Measurements from ENCODE around the gene TRIM2. TPM values are rescaled to one million over a fixed set of nuclear protein-coding genes. Genes with fewer than 3 reads are reported as not detected.
A peak's percentile ranks its signal among the peaks of the same experiment; 100 is the strongest.

TRIM2 gene
- total RNA-seq, 2 donors from 2014 or later = 31.3 to 42.0 TPM

GRCh38 chr4:153206534-153206933 lies 2.3 kb downstream of the TRIM2 start:
- intact Hi-C loops (cut with DNase I) = no loop called here
- no peak overlapping the region for H3K27ac ChIP-seq
- 75 to 84% methylated on average over 5 of the region's 5 CpGs for WGBS, 2 donors

GRCh38 chr4:153207027-153207426 lies 2.8 kb downstream of the TRIM2 start:
- no peaks in the 10 kb centered on the region for H3K36me3 ChIP-seq (replicated peaks in 1 of 2; ENCODE audit: insufficient read depth in 1 of 2, low read depth in 2 of 2)
- peaks cover 40% of the 10 kb centered on the region for H3K4me1 ChIP-seq
- 43 to 53% methylated on average over 8 of the region's 8 CpGs for WGBS, 2 donors
- DNase-seq = no peak
- TF ChIP-seq CTCF (IDR thresholded peaks at IDR 0.05) = no peak
- no peak for TF ChIP-seq POLR2A (IDR thresholded peaks at IDR 0.05)
- no peak overlapping the region for H3K27ac ChIP-seq
- H3K27me3 ChIP-seq = no peaks in the 10 kb centered on the region
- no peaks in the 10 kb centered on the region for H3K9me3 ChIP-seq
- no peak overlapping the region for H3K4me3 ChIP-seq
- intact Hi-C loops (cut with DNase I) = no loop called here
- no peak for ATAC-seq

More at GRCh38 chr4:153206534-153206933, 2.3 kb downstream of the TRIM2 start:
- Histone ChIP-seq H3K36me3 (replicated peaks in 1 of 2; ENCODE audit: insufficient read depth in 1 of 2, low read depth in 2 of 2) (no peaks in the 10 kb centered on the region), H3K9me3 (no peaks in the 10 kb centered on the region), H3K4me3 (no peak overlapping the region), H3K4me1 (peaks cover 40% of the 10 kb centered on the region), H3K27me3 (no peaks in the 10 kb centered on the region)
- DNase-seq = no peak
- no peak for ATAC-seq
- TF ChIP-seq POLR2A (IDR thresholded peaks at IDR 0.05) (no peak), CTCF (IDR thresholded peaks at IDR 0.05) (no peak)

GRCh38 chr4:153207567-153207966 lies 3.3 kb downstream of the TRIM2 start:
- WGBS, 2 donors = 6 to 33% methylated on average over 7 of the region's 7 CpGs
- no peak overlapping the region for H3K27ac ChIP-seq
- no peaks in the 10 kb centered on the region for H3K36me3 ChIP-seq (replicated peaks in 1 of 2; ENCODE audit: insufficient read depth in 1 of 2, low read depth in 2 of 2)
- ATAC-seq = no peak
- peak; percentile 53 to 66 (median 55) for DNase-seq
- H3K4me3 ChIP-seq = no peak overlapping the region
- intact Hi-C loops (cut with DNase I) = no loop called here
- H3K9me3 ChIP-seq = no peaks in the 10 kb centered on the region
- peaks cover 40% of the 10 kb centered on the region for H3K4me1 ChIP-seq
- TF ChIP-seq CTCF (IDR thresholded peaks at IDR 0.05) = peak in 6 of 7 experiments; percentile 20 to 56 (median 48)
- no peak for TF ChIP-seq POLR2A (IDR thresholded peaks at IDR 0.05)
- H3K27me3 ChIP-seq = no peaks in the 10 kb centered on the region

GRCh38 chr4:153209410-153209809 lies 5.2 kb downstream of the TRIM2 start:
- no peak for ATAC-seq
- no peak overlapping the region for H3K27ac ChIP-seq
- DNase-seq = no peak

More at GRCh38 chr4:153209410-153209809, 5.2 kb downstream of the TRIM2 start:
- no peaks in the 10 kb centered on the region for H3K36me3 ChIP-seq (replicated peaks in 1 of 2; ENCODE audit: insufficient read depth in 1 of 2, low read depth in 2 of 2)
- WGBS, 2 donors = 17 to 29% methylated on average over 5 of the region's 5 CpGs
- H3K4me1 ChIP-seq = peaks cover 37% of the 10 kb centered on the region
- intact Hi-C loops (cut with DNase I) = no loop called here
- no peaks in the 10 kb centered on the region for H3K9me3 ChIP-seq
- H3K27me3 ChIP-seq = no peaks in the 10 kb centered on the region
- H3K4me3 ChIP-seq = no peak overlapping the region
- TF ChIP-seq POLR2A (IDR thresholded peaks at IDR 0.05) (no peak), CTCF (IDR thresholded peaks at IDR 0.05) (no peak)

Measured in body of pancreas (tissue), 4 donors.